Muscle layer of colon (tissue), 2 donors: Measurements from ENCODE around the gene MT1F.
"Not testable (repeated sequence)": the region's sequence is repeated elsewhere in the genome, so short reads cannot be mapped to it uniquely, and the experiment has no call there.

Experiments
- H3K27ac ChIP-seq: one replicate; pipeline ENCODE4 v1.7.0; 2013; ENCODE audit warnings: low read depth, mild to moderate bottlenecking, low read length, moderate library complexity
- H3K27me3 ChIP-seq, 2 donors: one replicate each; pipeline ENCODE4 v1.7.0; 2013; ENCODE audit warnings: low read length in 2 of 2, mild to moderate bottlenecking in 2 of 2; ENCODE audit not compliant: insufficient read depth in 2 of 2, control insufficient read depth in 1 of 2
- H3K36me3 ChIP-seq: one replicate; pipeline ENCODE4 v1.7.0; 2013; ENCODE audit warnings: mild to moderate bottlenecking, low read length; ENCODE audit not compliant: insufficient read depth
- H3K4me1 ChIP-seq: one replicate; pipeline ENCODE4 v1.7.0; 2013; ENCODE audit warnings: mild to moderate bottlenecking, low read length; ENCODE audit not compliant: insufficient read depth
- H3K4me3 ChIP-seq, 2 donors: one replicate each; pipeline ENCODE4 v1.7.0; 2013; ENCODE audit warnings: low read length in 2 of 2, low read depth in 1 of 2, mild to moderate bottlenecking in 1 of 2, moderate library complexity in 1 of 2
- H3K9ac ChIP-seq: one replicate; pipeline ENCODE4 v1.7.0; 2013; ENCODE audit warnings: low read length
- H3K9me3 ChIP-seq: one replicate; pipeline ENCODE4 v1.7.0; 2013; ENCODE audit warnings: mild to moderate bottlenecking, low read length
- donor health status: abdominal sarcoma.
- donor health status: Adenocarcinoma of cecum.

The MT1F gene

DNA sequence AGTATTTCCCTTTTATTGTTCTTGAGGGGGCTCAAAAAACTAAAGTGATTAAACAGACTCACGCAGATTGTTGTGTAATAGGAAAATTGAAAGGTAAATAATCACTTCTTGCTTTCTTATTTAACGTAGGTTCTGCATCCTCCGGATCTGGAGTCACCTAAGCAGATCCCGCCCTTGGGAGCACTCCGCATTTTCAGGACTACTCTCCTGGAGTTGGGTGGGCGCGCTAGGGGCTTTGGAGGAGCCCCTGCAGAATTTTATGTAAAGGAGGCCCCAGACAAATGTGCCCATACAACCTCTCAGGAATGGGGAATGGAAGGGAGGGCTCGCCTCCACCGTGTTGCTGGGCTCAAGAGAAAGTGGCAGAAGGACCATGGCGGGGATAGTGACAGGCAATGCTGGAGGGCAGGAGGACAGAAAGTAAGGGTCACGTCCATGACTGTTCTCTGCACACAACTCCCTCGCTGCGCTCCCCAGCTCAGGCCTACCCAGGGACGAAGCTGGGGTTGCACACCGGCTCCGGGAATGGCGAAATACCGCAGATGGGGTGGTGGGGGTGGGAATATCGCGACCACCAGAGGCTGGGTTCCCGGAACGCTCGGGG, 41.0 kb upstream of the MT1F start:
- peaks cover 8% of the 10 kb centered on the region for H3K4me1 ChIP-seq
- H3K4me3 ChIP-seq, result peak overlapping the region; percentile 49 to 50
- H3K9me3 ChIP-seq, result no peaks in the 10 kb centered on the region
- H3K27ac ChIP-seq, result no peak overlapping the region
- H3K9ac ChIP-seq, result no peak overlapping the region
- no peaks in the 10 kb centered on the region for H3K36me3 ChIP-seq
- H3K27me3 ChIP-seq, result no peaks in the 10 kb centered on the region

GRCh38 chr16:56617212-56618085, 40.3 kb upstream of the MT1F start:
- peak overlapping the region; percentile 23 for H3K27ac ChIP-seq
- no peaks in the 10 kb centered on the region for H3K36me3 ChIP-seq
- peak overlapping the region; percentile 49 to 50 for H3K4me3 ChIP-seq
- H3K27me3 ChIP-seq, result no peaks in the 10 kb centered on the region
- H3K9ac ChIP-seq, result peak overlapping the region; percentile 80
- peaks cover 8% of the 10 kb centered on the region for H3K4me1 ChIP-seq
- H3K9me3 ChIP-seq, result no peaks in the 10 kb centered on the region

- no peak overlapping the region for H3K4me3 ChIP-seq
- H3K27me3 ChIP-seq, result no peaks in the 10 kb centered on the region
- H3K27ac ChIP-seq, result no peak overlapping the region
- no peaks in the 10 kb centered on the region for H3K36me3 ChIP-seq
- H3K9ac ChIP-seq, result peak overlapping the region; percentile 80
- H3K9me3 ChIP-seq, result no peaks in the 10 kb centered on the region
- peaks cover 8% of the 10 kb centered on the region for H3K4me1 ChIP-seq
Observed at GRCh38 chr16:56618138-56618537, 39.6 kb upstream of the MT1F start.

DNA sequence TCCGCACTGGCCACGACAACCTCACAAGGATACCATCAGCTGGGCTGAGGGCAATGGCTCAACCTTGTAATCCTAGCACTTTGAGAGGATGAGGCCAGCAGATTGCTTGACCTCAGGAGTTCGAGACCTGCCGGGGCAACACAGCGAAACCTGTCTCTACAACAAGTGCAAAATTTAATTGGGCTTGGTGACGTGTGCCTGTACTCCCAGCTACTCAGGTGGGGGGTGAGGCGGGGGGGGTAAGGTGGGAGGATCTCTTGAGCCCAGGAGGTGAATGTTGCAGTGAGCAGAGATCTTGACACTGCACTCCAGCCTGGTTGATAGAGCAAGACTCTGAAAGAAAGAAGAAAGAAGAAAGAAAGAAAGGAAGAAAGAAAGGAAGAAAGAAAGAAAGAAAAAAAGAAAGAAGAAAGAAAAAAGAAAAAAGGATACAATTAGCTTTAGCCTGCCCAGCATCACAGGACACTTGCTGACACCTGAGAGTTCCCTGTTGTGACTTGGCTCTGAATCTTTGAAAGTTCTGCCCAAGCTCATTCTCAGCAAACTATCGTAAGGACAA, 37.3 kb upstream of the MT1F start:
- no peak overlapping the region for H3K9ac ChIP-seq
- no peaks in the 10 kb centered on the region for H3K9me3 ChIP-seq
- no peak overlapping the region for H3K4me3 ChIP-seq
- H3K27ac ChIP-seq, result no peak overlapping the region
- peaks cover 8% of the 10 kb centered on the region for H3K4me1 ChIP-seq
- H3K36me3 ChIP-seq, result no peaks in the 10 kb centered on the region
- no peaks in the 10 kb centered on the region for H3K27me3 ChIP-seq

DNA sequence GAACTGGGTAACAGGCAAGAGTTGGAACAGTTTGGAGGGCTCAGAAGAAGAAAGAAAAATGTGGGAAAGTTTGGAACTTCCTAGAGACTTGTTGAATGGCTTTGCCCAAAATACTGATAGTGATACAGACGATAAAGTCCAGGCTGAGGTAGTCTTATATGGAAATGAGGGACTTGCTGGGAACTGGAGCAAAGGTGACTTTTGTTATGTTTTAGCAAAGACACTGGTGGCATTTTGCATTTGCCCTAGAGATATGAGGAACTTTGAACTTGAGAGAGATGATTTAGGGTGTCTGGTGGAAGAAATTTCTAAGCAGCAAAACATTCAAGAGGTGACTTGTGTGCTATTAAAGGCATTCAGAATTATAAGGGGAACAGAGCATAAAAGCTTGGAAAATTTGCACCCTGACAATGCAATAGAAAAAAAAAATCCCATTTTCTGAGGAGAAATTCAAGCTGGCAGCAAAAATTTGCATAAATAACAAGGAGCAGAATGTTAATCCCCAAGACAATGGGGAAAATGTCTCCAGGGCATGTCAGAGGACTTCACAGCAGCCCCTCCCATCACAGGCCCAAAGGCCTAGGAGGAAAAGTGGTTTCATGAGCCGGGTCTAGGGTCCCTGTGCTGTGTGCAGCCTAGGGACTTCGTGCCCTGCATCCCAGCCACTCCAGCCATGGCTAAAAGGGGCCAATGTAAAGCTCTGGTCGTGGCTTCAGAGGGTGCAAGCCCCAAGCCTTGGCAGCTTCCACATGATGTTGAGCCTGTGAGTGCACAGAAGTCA, 35.9 kb upstream of the MT1F start:
- H3K9me3 ChIP-seq, H3K4me3 ChIP-seq, H3K36me3 ChIP-seq, H3K27me3 ChIP-seq, H3K27ac ChIP-seq, H3K9ac ChIP-seq: not testable (repeated sequence)
- peaks cover 13% of the 10 kb centered on the region for H3K4me1 ChIP-seq

- H3K9ac ChIP-seq, H3K27ac ChIP-seq, H3K4me3 ChIP-seq, H3K27me3 ChIP-seq, H3K36me3 ChIP-seq, H3K9me3 ChIP-seq: not testable (repeated sequence)
- peaks cover 12% of the 10 kb centered on the region for H3K4me1 ChIP-seq
Observed at GRCh38 chr16:56623184-56623583, 34.6 kb upstream of the MT1F start.

GRCh38 chr16:56623637-56624036, 34.1 kb upstream of the MT1F start:
- Histone ChIP-seq H3K4me3 (no peak overlapping the region), H3K4me1 (peaks cover 12% of the 10 kb centered on the region), H3K36me3 (no peaks in the 10 kb centered on the region), H3K27ac (no peak overlapping the region), H3K9ac (no peak overlapping the region), H3K9me3 (no peaks in the 10 kb centered on the region), H3K27me3 (no peaks in the 10 kb centered on the region)

DNA sequence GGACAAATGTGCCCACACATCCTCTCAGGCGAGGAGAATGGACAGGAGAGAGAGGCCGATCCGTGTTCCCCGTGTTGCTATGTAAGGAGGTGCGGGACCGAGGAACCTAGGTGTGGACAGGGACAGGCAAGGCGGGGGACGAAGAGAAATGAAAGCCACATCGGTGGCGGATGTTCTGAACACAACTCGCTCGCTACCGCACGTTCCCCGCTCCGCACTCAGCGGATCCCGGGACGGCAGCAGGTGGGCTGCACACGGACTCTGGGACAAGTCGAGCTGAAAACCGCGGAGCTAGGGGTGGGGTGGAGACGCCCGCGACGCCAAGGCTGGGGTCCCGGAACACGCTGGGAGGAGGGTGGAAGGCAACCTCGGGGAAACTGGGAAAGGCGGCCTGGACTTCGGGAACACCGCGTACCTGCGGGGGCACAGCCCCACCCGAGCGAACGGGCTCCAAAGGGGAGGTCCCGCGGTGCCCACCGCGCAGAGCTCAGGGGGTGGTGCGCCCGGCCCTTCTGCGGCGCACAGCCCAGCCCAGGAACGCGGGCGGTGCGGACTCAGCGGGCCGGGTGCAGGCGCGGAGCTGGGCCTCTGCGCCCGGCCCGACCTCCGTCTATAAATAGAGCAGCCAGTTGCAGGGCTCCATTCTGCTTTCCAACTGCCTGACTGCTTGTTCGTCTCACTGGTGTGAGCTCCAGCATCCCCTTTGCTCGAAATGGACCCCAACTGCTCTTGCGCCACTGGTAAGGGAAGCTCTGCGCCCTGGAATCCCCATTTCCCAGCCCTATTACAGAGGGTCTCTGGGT, 32.4 kb upstream of the MT1F start, which contains the start of gene MT1E:
TSS of gene MT1E (plus strand) at position 642 of the 803 bp plus-strand sequence. CDS start at position 713, 71 bp downstream.
- Histone ChIP-seq H3K27ac (peak within 1 kb of the TSS; percentile 74), H3K4me1 (peaks cover 12% of the 10 kb centered on the region), H3K9me3 (no peaks in the 10 kb centered on the region), H3K4me3 (peak within 1 kb of the TSS; percentile 87 to 97), H3K27me3 (no peaks in the 10 kb centered on the region), H3K9ac (peak within 1 kb of the TSS; percentile 71), H3K36me3 (no peaks in the 10 kb centered on the region)

DNA sequence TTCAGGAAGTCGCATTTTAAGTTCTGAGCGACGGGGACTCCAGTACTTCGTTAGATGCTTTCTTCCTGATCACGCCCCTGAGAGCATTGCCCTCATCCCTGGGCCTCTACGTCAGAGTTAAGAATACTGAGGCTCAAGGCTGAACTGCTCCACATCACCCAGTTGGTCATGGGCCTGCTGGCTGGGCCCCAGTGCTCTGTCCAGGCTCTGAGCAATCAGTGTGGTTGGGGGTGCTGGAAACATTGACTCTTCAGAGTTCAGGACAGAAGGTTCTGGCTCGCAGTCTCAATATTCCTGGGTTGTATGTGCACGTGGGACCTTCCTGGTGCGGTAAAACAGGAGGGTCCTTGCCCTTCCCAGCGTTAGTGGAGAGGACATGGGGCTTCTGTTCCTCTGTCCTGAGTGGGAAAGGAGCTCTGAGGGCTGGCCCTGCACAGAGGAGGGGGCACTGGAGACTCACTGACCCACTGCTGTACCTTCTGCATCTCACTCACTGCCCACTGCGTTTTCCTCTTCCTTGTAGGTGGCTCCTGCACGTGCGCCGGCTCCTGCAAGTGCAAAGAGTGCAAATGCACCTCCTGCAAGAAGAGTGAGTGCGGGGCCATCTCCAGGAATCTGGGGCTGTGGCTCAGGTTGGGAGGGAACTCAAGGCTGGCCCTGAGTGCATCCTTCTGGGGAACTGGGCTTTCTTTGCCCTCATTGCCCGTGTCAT, 31.7 kb upstream of the MT1F start:
- Histone ChIP-seq H3K9ac (peak overlapping the region; percentile 71), H3K4me3 (peak overlapping the region; percentile 87 to 97), H3K27ac (peak overlapping the region; percentile 74), H3K9me3 (no peaks in the 10 kb centered on the region), H3K36me3 (no peaks in the 10 kb centered on the region), H3K4me1 (peaks cover 12% of the 10 kb centered on the region), H3K27me3 (no peaks in the 10 kb centered on the region)

DNA sequence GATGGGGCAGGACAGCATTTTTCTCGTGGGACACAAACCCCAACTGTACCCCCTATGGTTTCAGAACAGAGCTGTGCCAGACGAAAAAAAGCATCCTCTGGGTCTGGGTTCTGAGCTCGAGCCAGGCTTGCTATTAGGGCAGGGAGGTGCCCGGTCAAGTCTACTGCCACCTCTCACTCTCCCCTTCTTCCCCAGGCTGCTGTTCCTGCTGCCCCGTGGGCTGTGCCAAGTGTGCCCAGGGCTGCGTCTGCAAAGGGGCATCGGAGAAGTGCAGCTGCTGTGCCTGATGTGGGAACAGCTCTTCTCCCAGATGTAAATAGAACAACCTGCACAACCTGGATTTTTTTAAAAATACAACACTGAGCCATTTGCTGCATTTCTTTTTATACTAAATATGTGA, 31.1 kb upstream of the MT1F start:
- H3K36me3 ChIP-seq, result no peaks in the 10 kb centered on the region
- peak overlapping the region; percentile 74 for H3K27ac ChIP-seq
- H3K9ac ChIP-seq, result peak overlapping the region; percentile 71
- H3K4me3 ChIP-seq, result peak overlapping the region in 1 of 2 donors; percentile 87
- no peaks in the 10 kb centered on the region for H3K9me3 ChIP-seq
- no peaks in the 10 kb centered on the region for H3K27me3 ChIP-seq
- H3K4me1 ChIP-seq, result peaks cover 14% of the 10 kb centered on the region
